ENCODE results near the gene PIK3R1. TPM values are rescaled to one million over a fixed set of nuclear protein-coding genes. Genes with fewer than 3 reads are reported as not detected.

The PIK3R1 gene
- total RNA-seq, 2 donors from 2014 or later: 32.4 to 58.7 TPM

- Histone ChIP-seq H3K27me3 (no peaks in the 10 kb centered on the region), H3K4me3 (no peak overlapping the region), H3K9me3 (no peaks in the 10 kb centered on the region), H3K27ac (no peak overlapping the region), H3K4me1 (no peaks in the 10 kb centered on the region), H3K36me3 (replicated peaks in 1 of 2; ENCODE audit: insufficient read depth in 1 of 2, low read depth in 2 of 2) (peaks cover 0 to 5% of the 10 kb centered on the region in 2 donors)
- ATAC-seq (no peak), DNase-seq (no peak)
- TF ChIP-seq, protein P1, sequence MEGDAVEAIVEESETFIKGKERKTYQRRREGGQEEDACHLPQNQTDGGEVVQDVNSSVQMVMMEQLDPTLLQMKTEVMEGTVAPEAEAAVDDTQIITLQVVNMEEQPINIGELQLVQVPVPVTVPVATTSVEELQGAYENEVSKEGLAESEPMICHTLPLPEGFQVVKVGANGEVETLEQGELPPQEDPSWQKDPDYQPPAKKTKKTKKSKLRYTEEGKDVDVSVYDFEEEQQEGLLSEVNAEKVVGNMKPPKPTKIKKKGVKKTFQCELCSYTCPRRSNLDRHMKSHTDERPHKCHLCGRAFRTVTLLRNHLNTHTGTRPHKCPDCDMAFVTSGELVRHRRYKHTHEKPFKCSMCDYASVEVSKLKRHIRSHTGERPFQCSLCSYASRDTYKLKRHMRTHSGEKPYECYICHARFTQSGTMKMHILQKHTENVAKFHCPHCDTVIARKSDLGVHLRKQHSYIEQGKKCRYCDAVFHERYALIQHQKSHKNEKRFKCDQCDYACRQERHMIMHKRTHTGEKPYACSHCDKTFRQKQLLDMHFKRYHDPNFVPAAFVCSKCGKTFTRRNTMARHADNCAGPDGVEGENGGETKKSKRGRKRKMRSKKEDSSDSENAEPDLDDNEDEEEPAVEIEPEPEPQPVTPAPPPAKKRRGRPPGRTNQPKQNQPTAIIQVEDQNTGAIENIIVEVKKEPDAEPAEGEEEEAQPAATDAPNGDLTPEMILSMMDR (IDR thresholded peaks at IDR 0.05): no peak
- TF ChIP-seq POLR2A (IDR thresholded peaks at IDR 0.05): no peak
- intact Hi-C loops (cut with DNase I): no loop called here
- 70 to 83% methylated on average over 5 of the region's 5 CpGs for WGBS, 2 donors
Measured at GRCh38 chr5:68276740-68277139, 61.2 kb downstream of the PIK3R1 start.

- ATAC-seq: no peak
- intact Hi-C loops (cut with DNase I): no loop called here
- 59 to 82% methylated on average over 5 of the region's 5 CpGs for WGBS, 2 donors
- Histone ChIP-seq H3K27ac (no peak overlapping the region), H3K4me1 (no peaks in the 10 kb centered on the region), H3K9me3 (no peaks in the 10 kb centered on the region), H3K27me3 (no peaks in the 10 kb centered on the region), H3K4me3 (no peak overlapping the region), H3K36me3 (replicated peaks in 1 of 2; ENCODE audit: insufficient read depth in 1 of 2, low read depth in 2 of 2) (peaks cover 0 to 5% of the 10 kb centered on the region in 2 donors)
- TF ChIP-seq, protein P1 (IDR thresholded peaks at IDR 0.05): no peak
- no peak for TF ChIP-seq POLR2A (IDR thresholded peaks at IDR 0.05)
- no peak for DNase-seq
Measured at GRCh38 chr5:68277431-68277830, 61.9 kb downstream of the PIK3R1 start.

- DNase-seq: no peak
- Histone ChIP-seq H3K4me1 (peaks cover 10% of the 10 kb centered on the region), H3K27ac (no peak overlapping the region), H3K36me3 (replicated peaks in 1 of 2; ENCODE audit: insufficient read depth in 1 of 2, low read depth in 2 of 2) (peaks cover 5% of the 10 kb centered on the region in 2 donors), H3K27me3 (no peaks in the 10 kb centered on the region), H3K9me3 (no peaks in the 10 kb centered on the region), H3K4me3 (no peak overlapping the region)
- no peak for TF ChIP-seq POLR2A (IDR thresholded peaks at IDR 0.05)
- TF ChIP-seq, protein P1 (IDR thresholded peaks at IDR 0.05): no peak
- ATAC-seq: no peak
- 80 to 88% methylated on average over 4 of the region's 4 CpGs for WGBS, 2 donors
- intact Hi-C loops (cut with DNase I): no loop called here
Measured at GRCh38 chr5:68279984-68280383, 64.4 kb downstream of the PIK3R1 start.

GRCh38 chr5:68282001-68282400 is 66.4 kb downstream of the PIK3R1 start:
- H3K36me3 ChIP-seq (replicated peaks in 1 of 2; ENCODE audit: insufficient read depth in 1 of 2, low read depth in 2 of 2): peaks cover 5% of the 10 kb centered on the region in 2 donors
- no peaks in the 10 kb centered on the region for H3K27me3 ChIP-seq
- H3K4me3 ChIP-seq: no peak overlapping the region
- DNase-seq (no peak), ATAC-seq (no peak)
- TF ChIP-seq, protein P1 (IDR thresholded peaks at IDR 0.05): no peak
- no peak for TF ChIP-seq POLR2A (IDR thresholded peaks at IDR 0.05)
- peaks cover 29% of the 10 kb centered on the region for H3K4me1 ChIP-seq
- intact Hi-C loops (cut with DNase I): no loop called here
- H3K27ac ChIP-seq: no peak overlapping the region
- no peaks in the 10 kb centered on the region for H3K9me3 ChIP-seq
- 82 to 92% methylated on average over 4 of the region's 4 CpGs for WGBS, 2 donors

DNA sequence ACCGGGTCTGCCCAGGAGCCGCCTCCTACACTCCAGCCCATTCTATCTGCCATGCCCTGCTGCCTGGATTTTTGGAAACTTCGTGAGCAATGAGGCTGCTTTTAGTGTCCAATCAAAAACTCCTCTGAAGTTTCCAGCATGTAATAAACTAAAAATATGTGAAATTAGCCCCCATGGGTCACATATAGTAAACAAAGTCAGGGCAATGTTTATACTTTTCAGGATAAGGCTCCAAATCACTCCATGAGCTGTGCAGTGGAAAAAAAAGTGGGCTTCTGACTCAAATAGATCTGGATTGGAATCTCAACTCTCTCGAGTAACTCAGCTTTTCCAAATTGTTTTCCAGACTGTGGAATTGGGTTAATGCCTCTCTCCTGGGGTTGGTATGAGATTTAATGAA is 68.2 kb downstream of the PIK3R1 start:
- intact Hi-C loops (cut with DNase I): no loop called here
- peaks cover 5% of the 10 kb centered on the region in 2 donors for H3K36me3 ChIP-seq (replicated peaks in 1 of 2; ENCODE audit: insufficient read depth in 1 of 2, low read depth in 2 of 2)
- DNase-seq (no peak), ATAC-seq (no peak)
- TF ChIP-seq, protein P1 (IDR thresholded peaks at IDR 0.05): no peak
- TF ChIP-seq POLR2A (IDR thresholded peaks at IDR 0.05): no peak
- no peaks in the 10 kb centered on the region for H3K9me3 ChIP-seq
- peaks cover 44% of the 10 kb centered on the region for H3K4me1 ChIP-seq
- H3K27ac ChIP-seq: no peak overlapping the region
- WGBS, 2 donors: 80 to 85% methylated on average over 4 of the region's 4 CpGs
- no peaks in the 10 kb centered on the region for H3K27me3 ChIP-seq
- H3K4me3 ChIP-seq: no peak overlapping the region

Data from body of pancreas (tissue), 4 donors.